Activated CD8-positive, alpha-beta memory T cell treated with anti-CD3 and anti-CD28 coated beads for 48 hours (primary cell): ENCODE results near the gene DHRS12.
"Not testable (repeated sequence)": the region's sequence is repeated elsewhere in the genome, so short reads cannot be mapped to it uniquely, and the experiment has no call there.

Source experiments
- DNase-seq, 3 experiments: peaks; one replicate each; pipeline ENCODE4 v3.0.0-alpha.2; 2020; ENCODE audit warnings: low read depth in 2 of 3, low spot score in 2 of 3

Gene DHRS12

DNA sequence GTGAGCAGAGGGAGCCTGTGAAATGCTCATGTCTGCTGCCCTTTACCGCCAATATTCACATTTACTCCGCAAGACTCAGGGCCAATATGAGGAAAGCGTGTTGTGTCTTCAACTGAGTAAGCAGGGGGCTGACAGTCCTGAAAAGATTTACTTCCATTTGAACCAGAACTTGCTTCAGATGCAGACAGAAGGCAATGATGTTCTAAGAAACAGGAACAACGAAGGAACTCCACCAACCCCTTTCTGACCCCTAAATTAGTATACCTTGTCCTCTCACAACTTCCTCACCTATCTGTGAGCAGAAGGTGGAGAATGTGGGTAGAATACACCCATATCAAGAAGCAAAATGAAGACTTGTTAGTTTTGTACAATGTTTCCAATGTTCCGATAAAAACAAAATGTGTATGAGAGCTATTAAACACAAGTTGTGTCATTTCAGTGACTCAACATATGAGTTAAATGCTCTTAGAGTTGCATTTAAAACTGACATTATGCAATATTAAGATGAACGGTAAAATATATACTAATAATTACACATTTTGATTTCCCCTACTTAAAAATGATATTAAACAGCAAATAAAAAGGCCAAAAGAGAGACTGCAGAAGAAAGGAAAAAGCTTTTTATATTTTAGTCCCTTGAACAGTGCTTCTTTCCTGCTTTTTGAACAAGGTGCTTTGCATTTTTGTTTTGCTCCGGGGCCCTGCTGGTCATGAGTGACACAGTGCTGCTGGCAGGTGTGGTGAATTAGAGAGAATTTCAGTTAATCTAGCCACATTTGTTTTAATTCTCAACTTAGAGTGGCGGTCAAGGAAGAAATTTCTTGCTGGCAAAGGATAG is 25.0 kb upstream of the DHRS12 start:
- no peak for DNase-seq

DNA sequence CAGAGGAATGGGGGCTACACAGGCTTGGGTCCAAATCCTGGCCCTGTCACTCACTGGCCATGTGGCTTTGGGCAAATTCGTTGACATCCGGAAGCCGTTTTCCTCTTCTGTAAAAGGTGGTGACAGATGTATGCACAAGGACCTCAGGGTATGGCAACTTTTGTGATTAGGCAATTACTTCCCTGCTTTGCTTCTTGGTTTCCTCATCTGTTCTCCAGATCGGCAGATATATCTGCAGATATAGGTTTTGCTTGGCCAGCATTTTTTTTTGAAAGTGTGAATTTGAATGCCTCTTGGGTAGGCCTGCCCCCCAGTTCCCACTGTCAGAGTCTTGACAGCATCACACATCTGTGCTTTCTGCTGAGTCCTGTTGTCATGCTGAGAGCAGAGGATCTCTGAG is 23.3 kb upstream of the DHRS12 start:
- DNase-seq = no peak

GRCh38 chr13:51826606-51827005 is 22.6 kb upstream of the DHRS12 start:
- DNase-seq = no peak

GRCh38 chr13:51825681-51826254 is 21.8 kb upstream of the DHRS12 start:
- DNase-seq = no peak

GRCh38 chr13:51825165-51825592 is 21.2 kb upstream of the DHRS12 start:
- DNase-seq = no peak

DNA sequence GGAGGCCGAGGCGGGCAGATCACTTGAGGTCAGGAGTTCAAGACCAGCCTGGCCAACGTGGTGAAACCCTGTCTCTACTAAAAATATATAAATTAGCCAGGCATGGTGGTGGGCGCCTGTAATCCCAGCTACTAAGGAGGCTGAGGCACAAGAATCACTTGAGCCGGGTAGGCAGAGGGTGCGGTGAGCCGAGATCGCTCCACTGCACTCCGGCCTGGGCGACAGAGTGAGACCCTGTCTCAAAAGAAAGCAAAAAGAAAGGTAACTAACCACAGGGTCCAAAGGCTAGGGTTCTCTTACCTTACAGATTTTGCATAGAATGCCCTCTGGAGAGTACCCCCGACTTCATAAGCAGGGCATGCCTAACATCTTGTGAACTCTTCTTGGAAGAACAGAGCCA is 20.7 kb upstream of the DHRS12 start:
- DNase-seq = not testable (repeated sequence)

GRCh38 chr13:51823863-51824262 is 19.9 kb upstream of the DHRS12 start:
- no peak for DNase-seq

DNA sequence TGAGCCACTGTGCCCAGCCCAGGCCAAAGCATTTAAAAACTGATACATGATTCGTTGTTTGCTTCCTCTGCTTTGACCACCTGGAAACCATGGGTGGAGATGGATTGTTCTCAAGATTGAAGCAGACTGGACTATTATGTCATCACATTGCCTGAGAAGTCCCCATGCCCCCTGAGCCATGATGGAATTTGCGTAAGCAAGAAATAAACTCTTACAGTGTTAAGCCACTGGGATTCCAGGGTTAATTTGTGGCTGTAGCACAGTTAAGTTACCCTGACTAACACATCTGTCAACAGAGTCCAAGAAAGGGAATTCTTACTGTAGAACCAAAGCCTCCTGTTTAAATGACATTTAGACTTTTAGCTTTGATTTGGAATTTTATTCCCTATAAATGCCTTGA is 19.4 kb upstream of the DHRS12 start:
- no peak for DNase-seq

DNA sequence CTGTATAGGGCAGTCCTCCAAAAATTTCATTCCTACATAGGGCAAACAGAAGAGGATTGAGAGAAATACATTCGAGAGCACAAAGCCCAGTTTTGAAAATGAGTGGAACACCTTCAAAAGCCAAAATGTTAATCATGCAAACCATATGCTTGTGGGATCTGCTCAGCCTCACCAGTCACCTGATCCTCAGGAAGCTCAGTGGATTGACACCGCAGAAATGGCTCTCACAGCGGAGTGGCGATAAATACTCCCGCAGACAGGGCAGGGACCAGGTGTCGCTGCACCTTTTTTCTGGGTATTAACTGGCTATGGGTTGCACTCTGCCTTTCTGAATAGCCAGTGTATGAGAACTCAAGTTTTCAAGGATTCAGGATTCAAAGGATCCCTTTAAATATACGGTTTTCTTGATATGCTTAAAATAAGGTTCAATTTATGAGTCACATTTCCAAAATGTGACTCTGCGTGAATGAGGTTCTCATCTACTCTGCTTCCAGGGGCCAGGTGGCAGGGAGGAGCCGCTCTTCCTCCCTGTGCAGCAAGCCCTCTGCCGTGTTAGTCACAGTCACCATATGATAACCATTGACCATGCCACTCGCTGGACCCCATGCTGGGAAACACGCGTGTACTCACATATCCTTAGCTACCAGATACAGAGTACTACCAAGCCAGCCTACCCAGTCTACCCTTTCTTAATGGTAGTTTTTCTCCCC is 18.3 kb upstream of the DHRS12 start:
- DNase-seq = no peak

- no peak for DNase-seq
Observed at GRCh38 chr13:51821606-51822005, 17.6 kb upstream of the DHRS12 start.

- DNase-seq = no peak
Observed at GRCh38 chr13:51820016-51820597, 16.1 kb upstream of the DHRS12 start.

DNA sequence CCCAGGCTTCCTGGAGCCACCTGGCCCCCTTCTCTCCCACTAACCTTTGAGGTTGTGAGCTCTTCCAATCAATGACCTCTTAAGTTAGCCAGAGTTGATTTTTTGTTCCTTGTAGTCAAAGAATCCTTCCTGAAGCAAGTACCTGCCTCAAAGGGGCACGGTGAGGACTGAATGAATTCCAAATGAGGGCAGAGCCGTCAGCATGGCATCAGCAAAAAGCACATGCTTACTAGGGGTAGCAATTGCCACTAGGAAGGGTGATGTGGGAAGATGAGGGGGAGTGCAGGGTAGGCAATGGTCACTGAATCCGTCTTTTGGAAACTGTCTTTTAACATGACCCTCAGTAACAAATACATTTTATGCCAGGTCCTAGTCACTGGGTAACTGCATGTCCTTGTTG is 15.6 kb upstream of the DHRS12 start:
- no peak for DNase-seq

- no peak for DNase-seq
Observed at GRCh38 chr13:51818781-51819511, 15.0 kb upstream of the DHRS12 start.

GRCh38 chr13:51818276-51818675 is 14.3 kb upstream of the DHRS12 start:
- no peak for DNase-seq

GRCh38 chr13:51817717-51818116 is 13.8 kb upstream of the DHRS12 start:
- DNase-seq = no peak

GRCh38 chr13:51816604-51817249 is 12.8 kb upstream of the DHRS12 start:
- DNase-seq = no peak

DNA sequence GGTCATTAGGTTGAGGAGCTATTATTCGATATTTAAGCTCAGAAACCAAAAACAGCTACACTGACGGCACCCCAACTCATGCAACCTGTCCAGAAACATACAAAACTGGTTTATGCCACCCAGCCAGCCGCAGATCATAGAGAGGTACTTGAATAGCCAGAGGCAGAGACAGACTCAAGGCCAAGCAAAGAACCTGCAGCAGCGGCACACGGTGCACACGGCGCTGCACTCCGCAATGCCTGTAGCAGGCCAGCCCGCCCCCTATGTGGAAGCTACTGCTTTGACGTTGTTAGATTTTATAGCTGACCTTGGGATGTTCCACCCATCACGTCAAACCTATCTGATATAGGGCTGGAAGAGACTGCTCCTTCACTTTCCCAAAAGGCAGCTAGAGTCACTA is 11.9 kb upstream of the DHRS12 start:
- DNase-seq = no peak

GRCh38 chr13:51814825-51815650 is 11.1 kb upstream of the DHRS12 start:
- no peak for DNase-seq

DNA sequence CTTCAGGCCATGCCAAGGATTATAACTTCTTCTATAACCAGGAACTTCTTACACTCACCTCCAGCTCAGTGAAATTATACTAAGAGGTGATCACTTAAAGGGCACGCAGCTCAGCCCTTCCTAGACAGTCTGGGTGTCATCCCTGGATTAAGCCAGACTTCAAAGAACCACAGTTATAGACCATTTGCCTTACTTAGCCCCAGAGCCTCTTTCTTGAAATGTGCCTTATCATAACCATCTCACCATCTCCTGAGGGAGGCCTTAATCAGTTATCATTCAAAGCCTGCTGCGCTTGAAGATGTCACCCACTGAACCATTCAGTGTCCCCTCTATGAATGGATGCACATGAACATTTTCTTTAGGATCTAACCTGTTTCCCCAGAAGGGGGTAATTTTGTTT is 10.1 kb upstream of the DHRS12 start:
- DNase-seq = no peak

DNA sequence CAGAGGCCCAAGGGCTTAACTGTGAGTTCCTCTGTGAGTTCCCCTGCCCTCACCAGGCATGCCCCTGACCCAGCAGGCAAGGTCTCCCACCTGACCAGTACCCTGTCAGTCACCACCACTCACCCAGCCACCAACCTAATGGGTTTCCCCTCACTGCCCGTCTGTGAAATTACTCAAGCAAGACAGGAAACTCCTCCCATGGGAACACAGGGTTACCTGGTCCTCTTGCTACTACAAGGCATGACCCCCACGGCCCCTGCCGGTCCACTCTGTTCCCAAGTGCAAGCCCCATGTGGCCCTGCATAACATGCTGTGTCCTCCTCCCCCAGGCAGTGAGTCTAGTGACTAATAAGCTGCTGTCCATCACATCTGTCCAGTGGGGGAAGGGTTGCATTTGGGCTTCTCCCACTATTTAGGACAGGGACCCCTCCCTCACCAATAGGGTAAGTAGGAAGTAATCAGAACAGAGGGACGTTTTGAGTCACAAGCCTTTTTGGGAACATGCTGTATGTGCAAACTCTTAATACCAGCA is 8.0 kb upstream of the DHRS12 start:
- DNase-seq = no peak
